ENCODE measurements around the gene CASR. TPM values are rescaled to one million over a fixed set of nuclear protein-coding genes. Genes with fewer than 3 reads are reported as not detected.

CASR gene
- total RNA-seq, 1 experiment from 2014 or later, result not detected

DNA sequence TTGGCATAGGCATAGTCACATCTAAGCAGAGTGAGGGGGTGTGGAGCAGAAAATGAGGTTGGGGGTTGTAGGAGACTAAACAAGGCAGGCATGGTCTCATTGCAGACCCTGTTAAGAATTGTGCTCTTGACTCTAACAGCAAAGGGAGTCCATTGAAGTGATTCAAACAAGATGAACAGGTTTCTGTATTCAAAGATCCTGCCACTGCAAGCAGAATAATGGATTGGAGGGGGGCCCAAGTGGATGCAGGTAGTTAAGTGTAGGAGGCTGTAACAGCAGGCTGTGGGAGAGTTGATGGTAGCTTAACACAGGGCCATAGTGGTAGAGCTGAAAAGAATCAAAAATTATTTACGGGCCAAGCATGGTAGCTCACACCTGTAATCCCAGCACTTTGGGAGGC lies 34.4 kb downstream of the CASR start:
- Histone ChIP-seq H3K27me3 (ENCODE audit: low read length) (no peaks in the 10 kb centered on the region), H3K9me2 (replicated peaks; ENCODE audit: insufficient read depth, low read length) (no peaks in the 10 kb centered on the region)
- no peak for DNase-seq

DNA sequence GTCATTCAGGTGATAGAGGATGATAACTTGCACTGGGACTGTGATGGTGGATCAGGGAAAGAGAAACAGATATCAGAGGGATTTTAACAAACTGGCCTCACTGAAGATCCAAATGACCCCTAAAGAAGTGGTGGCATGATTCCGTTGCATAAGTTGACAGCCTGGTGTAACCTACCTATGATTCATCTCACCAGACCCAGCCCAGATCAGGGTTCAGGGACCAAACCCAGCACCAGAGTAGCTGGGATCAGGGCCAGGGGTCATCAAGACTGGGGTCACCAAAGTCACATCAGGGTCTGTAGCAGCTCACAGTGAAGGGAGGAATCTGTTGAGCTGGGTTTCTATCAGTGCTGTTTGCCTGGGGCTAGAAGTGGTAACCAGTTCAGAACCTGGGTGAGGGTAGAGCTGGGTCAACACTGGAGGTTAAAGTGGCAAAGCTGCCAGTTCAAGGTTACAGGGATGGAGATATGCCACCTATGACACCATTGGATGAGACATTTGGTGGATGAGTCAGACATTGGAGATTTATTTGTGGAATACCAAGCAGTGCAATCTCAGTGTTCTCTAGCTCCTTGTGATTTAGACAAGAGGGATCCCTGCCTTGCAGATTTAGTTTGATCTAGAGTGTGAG lies 35.9 kb downstream of the CASR start:
- Histone ChIP-seq H3K9me2 (replicated peaks; ENCODE audit: insufficient read depth, low read length) (no peaks in the 10 kb centered on the region), H3K36me3 (ENCODE audit: insufficient read depth, low read length) (no peaks in the 10 kb centered on the region), H2AFZ (ENCODE audit: low read length) (no peak overlapping the region), H3K79me2 (ENCODE audit: low read length) (no peaks in the 10 kb centered on the region), H3K9ac (ENCODE audit: low read length) (no peak overlapping the region), H3K4me3 (ENCODE audit: low read length) (no peak overlapping the region), H3K4me1 (ENCODE audit: low read length) (no peaks in the 10 kb centered on the region), H4K20me1 (ENCODE audit: insufficient read depth, low read depth, low read length) (no peaks in the 10 kb centered on the region), H3K27ac (ENCODE audit: low read length) (no peak overlapping the region), H3K27me3 (ENCODE audit: low read length) (no peaks in the 10 kb centered on the region), H3K9me3 (ENCODE audit: low read length) (no peaks in the 10 kb centered on the region), H3K4me2 (ENCODE audit: low read depth, low read length, poor library complexity, severe bottlenecking) (no peak overlapping the region)
- no peak for DNase-seq

More for the DNA sequence above, 34.4 kb downstream of the CASR start:
- no peaks in the 10 kb centered on the region for H3K9me3 ChIP-seq (ENCODE audit: low read length)
- no peak overlapping the region for H3K4me3 ChIP-seq (ENCODE audit: low read length)
- no peaks in the 10 kb centered on the region for H3K4me1 ChIP-seq (ENCODE audit: low read length)
- no peak overlapping the region for H3K9ac ChIP-seq (ENCODE audit: low read length)
- H3K4me2 ChIP-seq (ENCODE audit: low read depth, low read length, poor library complexity, severe bottlenecking), result no peak overlapping the region
- H3K79me2 ChIP-seq (ENCODE audit: low read length), result no peaks in the 10 kb centered on the region
- H3K27ac ChIP-seq (ENCODE audit: low read length), result no peak overlapping the region
- no peak overlapping the region for H2AFZ ChIP-seq (ENCODE audit: low read length)
- H4K20me1 ChIP-seq (ENCODE audit: insufficient read depth, low read depth, low read length), result no peaks in the 10 kb centered on the region
- H3K36me3 ChIP-seq (ENCODE audit: insufficient read depth, low read length), result no peaks in the 10 kb centered on the region

DNA sequence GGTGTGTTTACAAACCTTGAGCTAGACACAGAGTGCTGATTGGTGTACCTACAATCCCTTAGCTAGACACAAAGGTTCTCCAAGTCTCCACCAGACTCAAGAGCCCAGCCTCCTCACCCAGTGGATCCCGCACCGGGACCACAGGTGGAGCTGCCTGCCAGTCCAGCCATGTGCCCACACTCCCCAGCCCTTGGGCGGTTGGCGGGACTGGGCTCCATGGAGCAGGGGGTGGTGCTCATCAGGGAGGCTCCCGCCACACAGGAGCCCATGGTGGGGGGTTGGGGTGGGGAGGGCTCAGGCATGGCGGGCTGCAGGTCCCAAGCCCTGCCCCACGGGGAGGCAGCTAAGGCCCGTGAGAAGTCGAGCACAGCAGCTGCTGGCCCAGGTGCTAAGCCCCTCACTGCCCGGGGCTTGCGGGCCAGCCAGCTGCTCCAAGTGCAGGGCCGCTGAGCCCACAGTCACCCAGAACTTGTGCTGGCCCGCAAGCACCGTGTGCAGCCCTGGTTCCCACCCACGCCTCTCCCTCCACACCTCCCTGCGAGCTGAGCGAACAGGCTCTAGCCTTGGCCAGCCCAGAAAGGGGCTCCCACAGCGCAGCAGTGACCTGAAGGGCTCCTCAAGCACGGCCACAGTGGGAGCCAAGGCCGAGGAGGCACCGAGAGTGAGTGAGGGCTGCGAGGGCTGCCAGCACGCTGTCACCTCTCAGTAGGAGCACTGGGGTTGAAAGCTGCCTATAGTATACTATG lies 43.7 kb downstream of the CASR start:
- no peaks in the 10 kb centered on the region for H3K27me3 ChIP-seq (ENCODE audit: low read length)
- no peak for DNase-seq
- H3K4me2 ChIP-seq (ENCODE audit: low read depth, low read length, poor library complexity, severe bottlenecking), result no peak overlapping the region
- H3K79me2 ChIP-seq (ENCODE audit: low read length), result no peaks in the 10 kb centered on the region
- no peak overlapping the region for H3K4me3 ChIP-seq (ENCODE audit: low read length)
- no peak overlapping the region for H3K27ac ChIP-seq (ENCODE audit: low read length)
- no peaks in the 10 kb centered on the region for H3K9me2 ChIP-seq (replicated peaks; ENCODE audit: insufficient read depth, low read length)
- no peaks in the 10 kb centered on the region for H4K20me1 ChIP-seq (ENCODE audit: insufficient read depth, low read depth, low read length)
- no peak overlapping the region for H3K9ac ChIP-seq (ENCODE audit: low read length)
- no peaks in the 10 kb centered on the region for H3K4me1 ChIP-seq (ENCODE audit: low read length)
- no peak overlapping the region for H2AFZ ChIP-seq (ENCODE audit: low read length)
- H3K9me3 ChIP-seq (ENCODE audit: low read length), result no peaks in the 10 kb centered on the region
- no peaks in the 10 kb centered on the region for H3K36me3 ChIP-seq (ENCODE audit: insufficient read depth, low read length)

DNA sequence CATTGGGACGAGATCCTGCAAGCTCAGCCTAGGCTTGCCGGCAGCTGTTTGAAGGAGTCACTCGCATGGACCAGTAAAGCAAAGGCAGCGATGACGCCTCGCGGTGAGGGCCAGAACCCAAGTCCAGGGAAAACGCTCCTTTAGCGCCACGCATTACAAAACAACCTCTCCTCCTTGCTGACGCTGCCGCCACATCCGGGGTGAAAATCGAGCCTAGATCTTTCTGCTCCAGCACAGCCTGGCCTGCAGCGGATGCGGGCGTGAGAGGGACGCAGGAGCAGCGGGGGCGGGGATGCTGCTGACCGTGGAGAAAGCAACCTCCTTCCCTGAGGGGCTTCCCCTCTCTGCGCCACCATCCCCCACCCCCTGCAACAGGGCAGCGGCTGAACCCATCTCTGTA lies 46.7 kb downstream of the CASR start:
- no peaks in the 10 kb centered on the region for H3K27me3 ChIP-seq (ENCODE audit: low read length)
- no peak overlapping the region for H3K27ac ChIP-seq (ENCODE audit: low read length)
- H3K9me2 ChIP-seq (replicated peaks; ENCODE audit: insufficient read depth, low read length), result no peaks in the 10 kb centered on the region
- H2AFZ ChIP-seq (ENCODE audit: low read length), result no peak overlapping the region
- H3K4me2 ChIP-seq (ENCODE audit: low read depth, low read length, poor library complexity, severe bottlenecking), result no peak overlapping the region
- H3K4me3 ChIP-seq (ENCODE audit: low read length), result no peak overlapping the region
- no peaks in the 10 kb centered on the region for H3K4me1 ChIP-seq (ENCODE audit: low read length)
- H3K36me3 ChIP-seq (ENCODE audit: insufficient read depth, low read length), result no peaks in the 10 kb centered on the region
- H3K79me2 ChIP-seq (ENCODE audit: low read length), result no peaks in the 10 kb centered on the region
- H3K9me3 ChIP-seq (ENCODE audit: low read length), result no peaks in the 10 kb centered on the region
- no peak overlapping the region for H3K9ac ChIP-seq (ENCODE audit: low read length)
- no peaks in the 10 kb centered on the region for H4K20me1 ChIP-seq (ENCODE audit: insufficient read depth, low read depth, low read length)
- no peak for DNase-seq

DNA sequence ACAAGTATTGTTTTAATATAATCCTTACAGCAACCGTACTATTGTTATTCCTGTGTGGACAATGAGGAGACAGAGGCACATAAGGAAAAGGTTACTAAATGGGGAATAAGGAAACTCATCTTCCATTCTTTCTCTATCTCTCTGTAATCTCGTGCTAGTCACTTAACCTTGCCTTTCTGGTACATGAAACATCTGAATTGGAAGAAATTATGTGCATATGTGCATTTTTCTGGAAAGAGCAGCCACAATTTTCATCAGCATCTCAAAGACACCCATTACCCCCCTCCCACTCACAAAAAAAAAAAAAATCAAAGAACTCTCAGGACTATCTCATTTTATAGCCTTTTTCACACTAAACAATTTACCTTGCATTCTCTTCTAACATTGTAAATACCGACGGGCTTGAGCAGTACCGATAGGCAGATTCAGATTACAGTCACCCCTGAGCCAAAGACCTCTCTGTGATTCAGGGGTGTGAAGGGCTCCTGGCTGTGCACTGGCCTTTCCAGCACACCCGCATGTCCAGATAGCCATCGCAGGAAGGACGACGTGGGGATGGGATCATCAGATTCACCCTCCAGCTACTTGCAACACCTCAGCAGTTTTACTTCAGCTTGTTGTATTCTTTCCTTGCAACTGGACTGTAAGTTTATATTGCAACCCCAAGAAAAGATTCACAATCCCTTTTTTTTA lies 48.1 kb downstream of the CASR start:
- no peaks in the 10 kb centered on the region for H3K9me2 ChIP-seq (replicated peaks; ENCODE audit: insufficient read depth, low read length)
- no peaks in the 10 kb centered on the region for H3K79me2 ChIP-seq (ENCODE audit: low read length)
- no peak for DNase-seq
- no peak overlapping the region for H3K4me2 ChIP-seq (ENCODE audit: low read depth, low read length, poor library complexity, severe bottlenecking)
- H3K4me1 ChIP-seq (ENCODE audit: low read length), result no peaks in the 10 kb centered on the region
- H3K4me3 ChIP-seq (ENCODE audit: low read length), result no peak overlapping the region
- H3K27ac ChIP-seq (ENCODE audit: low read length), result no peak overlapping the region
- H3K27me3 ChIP-seq (ENCODE audit: low read length), result no peaks in the 10 kb centered on the region
- H3K9me3 ChIP-seq (ENCODE audit: low read length), result no peaks in the 10 kb centered on the region
- no peaks in the 10 kb centered on the region for H3K36me3 ChIP-seq (ENCODE audit: insufficient read depth, low read length)
- H3K9ac ChIP-seq (ENCODE audit: low read length), result no peak overlapping the region
- no peak overlapping the region for H2AFZ ChIP-seq (ENCODE audit: low read length)
- H4K20me1 ChIP-seq (ENCODE audit: insufficient read depth, low read depth, low read length), result no peaks in the 10 kb centered on the region

DNA sequence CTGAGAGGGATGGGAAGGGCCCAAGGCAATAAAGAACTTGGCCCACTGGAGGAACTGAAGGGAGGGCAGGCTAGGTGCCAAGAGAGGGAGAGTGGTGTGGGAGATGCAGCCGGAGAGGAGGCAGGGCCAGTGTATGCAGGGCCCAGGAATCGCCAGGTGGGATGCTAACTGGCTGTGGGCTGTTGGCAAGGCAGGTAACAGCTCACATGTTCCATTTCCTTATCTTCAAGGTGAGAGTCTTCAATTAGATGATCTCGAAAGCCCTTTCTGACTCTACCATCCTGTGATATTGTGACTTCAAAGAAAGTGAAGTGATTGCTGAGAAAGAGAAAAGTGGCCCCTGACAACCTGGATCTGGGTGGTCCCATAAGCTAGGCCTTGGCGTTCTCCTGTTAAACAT lies 49.0 kb downstream of the CASR start:
- H3K9me3 ChIP-seq (ENCODE audit: low read length), result no peaks in the 10 kb centered on the region
- no peak overlapping the region for H3K4me3 ChIP-seq (ENCODE audit: low read length)
- H3K4me2 ChIP-seq (ENCODE audit: low read depth, low read length, poor library complexity, severe bottlenecking), result no peak overlapping the region
- no peak for DNase-seq
- H3K9me2 ChIP-seq (replicated peaks; ENCODE audit: insufficient read depth, low read length), result no peaks in the 10 kb centered on the region
- H3K4me1 ChIP-seq (ENCODE audit: low read length), result no peaks in the 10 kb centered on the region
- no peak overlapping the region for H3K9ac ChIP-seq (ENCODE audit: low read length)
- no peak overlapping the region for H2AFZ ChIP-seq (ENCODE audit: low read length)
- no peaks in the 10 kb centered on the region for H4K20me1 ChIP-seq (ENCODE audit: insufficient read depth, low read depth, low read length)
- no peak overlapping the region for H3K27ac ChIP-seq (ENCODE audit: low read length)
- no peaks in the 10 kb centered on the region for H3K27me3 ChIP-seq (ENCODE audit: low read length)
- no peaks in the 10 kb centered on the region for H3K79me2 ChIP-seq (ENCODE audit: low read length)
- H3K36me3 ChIP-seq (ENCODE audit: insufficient read depth, low read length), result no peaks in the 10 kb centered on the region

DNA sequence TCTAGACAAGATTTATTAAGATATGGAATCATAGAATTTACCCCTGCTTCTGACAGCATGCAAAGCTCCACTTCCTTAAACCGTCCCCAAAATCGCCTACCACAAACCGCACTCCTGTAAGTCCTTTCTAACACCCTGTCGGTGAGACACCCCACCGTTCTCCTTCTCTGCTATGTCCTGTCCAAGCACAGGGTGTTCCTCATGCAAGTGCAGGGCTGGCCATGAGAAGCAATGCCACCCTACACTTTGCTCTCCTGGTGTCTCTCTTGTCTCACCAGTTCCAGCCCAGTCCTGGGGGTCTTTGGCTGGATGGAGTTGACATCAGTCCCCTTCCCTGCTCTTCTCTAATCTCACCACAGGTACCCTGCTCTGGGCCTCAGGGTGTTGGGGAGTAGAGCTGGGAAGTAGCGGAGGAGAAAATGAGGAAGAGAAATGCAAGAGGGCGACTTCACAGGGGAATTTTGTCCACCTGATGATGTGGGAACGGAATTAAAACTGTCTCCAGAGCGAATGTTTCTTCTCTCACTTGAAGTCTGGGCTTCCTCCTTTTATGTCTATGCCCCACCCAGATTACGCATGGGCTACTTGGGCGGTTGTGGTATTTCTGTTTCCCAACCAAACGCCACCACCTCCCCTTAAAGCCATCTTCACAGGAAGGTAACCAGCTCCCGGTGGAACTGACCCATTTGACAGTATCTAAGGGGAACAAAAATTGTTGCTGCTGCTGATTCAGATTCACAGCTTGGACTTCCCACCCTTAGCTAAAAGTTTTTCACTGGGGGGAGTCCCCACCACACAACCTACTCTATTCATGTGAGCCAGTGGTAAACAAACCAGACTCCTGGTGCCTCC lies 49.9 kb downstream of the CASR start:
- H3K4me1 ChIP-seq (ENCODE audit: low read length), result no peaks in the 10 kb centered on the region
- H4K20me1 ChIP-seq (ENCODE audit: insufficient read depth, low read depth, low read length), result no peaks in the 10 kb centered on the region
- DNase-seq, result no peak
- H3K4me2 ChIP-seq (ENCODE audit: low read depth, low read length, poor library complexity, severe bottlenecking), result no peak overlapping the region
- no peak overlapping the region for H3K4me3 ChIP-seq (ENCODE audit: low read length)
- no peak overlapping the region for H2AFZ ChIP-seq (ENCODE audit: low read length)
- no peak overlapping the region for H3K9ac ChIP-seq (ENCODE audit: low read length)
- no peaks in the 10 kb centered on the region for H3K36me3 ChIP-seq (ENCODE audit: insufficient read depth, low read length)
- no peaks in the 10 kb centered on the region for H3K9me2 ChIP-seq (replicated peaks; ENCODE audit: insufficient read depth, low read length)
- no peak overlapping the region for H3K27ac ChIP-seq (ENCODE audit: low read length)
- H3K9me3 ChIP-seq (ENCODE audit: low read length), result no peaks in the 10 kb centered on the region
- H3K27me3 ChIP-seq (ENCODE audit: low read length), result no peaks in the 10 kb centered on the region
- H3K79me2 ChIP-seq (ENCODE audit: low read length), result no peaks in the 10 kb centered on the region

DNA sequence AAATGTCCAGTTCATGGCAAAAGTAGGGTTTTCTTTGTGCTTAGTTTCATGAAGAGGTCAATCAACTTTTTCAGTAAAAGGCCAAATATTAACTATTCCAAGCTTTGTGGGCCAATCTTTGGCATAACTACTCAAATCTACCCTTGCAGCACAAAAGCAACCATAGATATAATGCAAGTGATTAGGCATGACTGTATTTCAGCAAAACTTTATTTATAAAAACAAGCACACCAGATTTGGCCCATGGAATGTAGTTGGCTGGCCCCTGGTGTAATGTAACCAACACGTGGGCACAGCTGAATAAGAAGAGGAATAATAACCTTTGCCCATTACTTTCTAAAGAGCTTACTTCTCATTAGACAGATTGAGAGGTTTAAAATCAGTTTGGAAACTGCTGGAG lies 50.6 kb downstream of the CASR start:
- Histone ChIP-seq H3K79me2 (ENCODE audit: low read length) (no peaks in the 10 kb centered on the region), H3K9me3 (ENCODE audit: low read length) (no peaks in the 10 kb centered on the region), H2AFZ (ENCODE audit: low read length) (no peak overlapping the region), H3K9ac (ENCODE audit: low read length) (no peak overlapping the region), H3K4me3 (ENCODE audit: low read length) (no peak overlapping the region), H3K27ac (ENCODE audit: low read length) (no peak overlapping the region), H3K27me3 (ENCODE audit: low read length) (no peaks in the 10 kb centered on the region), H3K36me3 (ENCODE audit: insufficient read depth, low read length) (no peaks in the 10 kb centered on the region), H3K4me2 (ENCODE audit: low read depth, low read length, poor library complexity, severe bottlenecking) (no peak overlapping the region), H3K9me2 (replicated peaks; ENCODE audit: insufficient read depth, low read length) (no peaks in the 10 kb centered on the region), H4K20me1 (ENCODE audit: insufficient read depth, low read depth, low read length) (no peaks in the 10 kb centered on the region), H3K4me1 (ENCODE audit: low read length) (no peaks in the 10 kb centered on the region)
- no peak for DNase-seq
